Fibroblast of lung (primary cell): Measurements from ENCODE around the gene CLIC1.

Experiments
- EZH2 ChIP-seq: IDR thresholded peaks from 2 replicates; pipeline ENCODE4 v1.5.1; 2012; ENCODE audit warnings: low read length, control low read depth, mild to moderate bottlenecking; ENCODE audit errors: missing control alignments
- TF ChIP-seq, protein P1 (sequence below), 2 donors: IDR thresholded peaks in 1 of 2; conservative IDR thresholded peaks in 1 of 2; 1 replicate in 1 of 2; 2 replicates in 1 of 2; pipeline ENCODE4 v1.5.1; 2011 to 2012; ENCODE audit warnings: low read length in 2 of 2, control low read depth in 1 of 2, inconsistent platforms in 1 of 2, low read depth in 1 of 2, mild to moderate bottlenecking in 1 of 2

DNA sequence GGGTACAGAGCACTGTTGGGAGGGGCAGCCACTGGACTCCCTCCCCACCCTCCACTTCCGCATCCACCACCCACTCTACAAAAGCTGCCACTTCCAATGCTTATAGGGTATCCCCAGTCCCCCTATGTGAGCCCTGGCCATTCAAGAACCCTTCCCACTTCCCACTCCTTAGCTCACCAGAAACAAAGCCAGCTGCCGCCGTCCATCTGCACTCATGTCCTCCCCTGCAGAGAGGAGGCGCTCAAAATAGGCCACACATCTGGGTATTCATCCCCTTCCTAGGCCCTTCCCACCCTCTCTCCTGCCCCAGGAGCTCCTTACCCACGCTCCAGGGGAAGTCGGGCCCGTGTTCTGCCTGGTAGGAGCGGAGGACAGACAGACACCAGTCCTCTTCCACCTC is 49.0 kb downstream of the CLIC1 start:
- TF ChIP-seq EZH2, result no peak
- TF ChIP-seq, protein P1, sequence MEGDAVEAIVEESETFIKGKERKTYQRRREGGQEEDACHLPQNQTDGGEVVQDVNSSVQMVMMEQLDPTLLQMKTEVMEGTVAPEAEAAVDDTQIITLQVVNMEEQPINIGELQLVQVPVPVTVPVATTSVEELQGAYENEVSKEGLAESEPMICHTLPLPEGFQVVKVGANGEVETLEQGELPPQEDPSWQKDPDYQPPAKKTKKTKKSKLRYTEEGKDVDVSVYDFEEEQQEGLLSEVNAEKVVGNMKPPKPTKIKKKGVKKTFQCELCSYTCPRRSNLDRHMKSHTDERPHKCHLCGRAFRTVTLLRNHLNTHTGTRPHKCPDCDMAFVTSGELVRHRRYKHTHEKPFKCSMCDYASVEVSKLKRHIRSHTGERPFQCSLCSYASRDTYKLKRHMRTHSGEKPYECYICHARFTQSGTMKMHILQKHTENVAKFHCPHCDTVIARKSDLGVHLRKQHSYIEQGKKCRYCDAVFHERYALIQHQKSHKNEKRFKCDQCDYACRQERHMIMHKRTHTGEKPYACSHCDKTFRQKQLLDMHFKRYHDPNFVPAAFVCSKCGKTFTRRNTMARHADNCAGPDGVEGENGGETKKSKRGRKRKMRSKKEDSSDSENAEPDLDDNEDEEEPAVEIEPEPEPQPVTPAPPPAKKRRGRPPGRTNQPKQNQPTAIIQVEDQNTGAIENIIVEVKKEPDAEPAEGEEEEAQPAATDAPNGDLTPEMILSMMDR (conservative IDR thresholded peaks at IDR 0.05 in 1 of 2, IDR thresholded peaks at IDR 0.05 in 1 of 2; ENCODE audit: low read depth in 1 of 2, low read length in 2 of 2), result no peak
